AG08395 (cell line): ENCODE results near the gene PLD5.
"Not testable (repeated sequence)": the region's sequence is repeated elsewhere in the genome, so short reads cannot be mapped to it uniquely, and the experiment has no call there.

Source experiments
- DNase-seq: peaks from one replicate; pipeline ENCODE4 v3.0.0; 2012; ENCODE audit warnings: mixed read lengths, low spot score

The PLD5 gene

DNA sequence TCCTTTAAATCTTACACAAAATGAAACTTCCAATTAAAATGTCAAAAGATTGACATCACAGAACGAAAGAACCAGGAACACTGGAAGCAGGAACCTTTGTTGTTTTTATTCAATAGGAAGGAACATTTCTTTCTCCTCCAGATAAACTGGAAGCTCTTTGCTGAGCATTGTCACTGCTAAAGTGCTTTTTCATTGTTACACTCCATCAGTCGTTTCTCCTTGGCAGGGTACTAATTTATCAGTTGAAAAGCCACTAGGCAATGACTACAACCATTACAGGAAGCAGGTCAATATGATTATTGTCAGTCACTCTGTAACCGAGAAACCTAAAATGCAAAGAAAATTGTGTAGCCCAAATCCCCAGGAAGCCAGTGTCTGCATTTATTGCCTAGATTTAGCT lies 362.4 kb downstream of the PLD5 start:
- no peak for DNase-seq

DNA sequence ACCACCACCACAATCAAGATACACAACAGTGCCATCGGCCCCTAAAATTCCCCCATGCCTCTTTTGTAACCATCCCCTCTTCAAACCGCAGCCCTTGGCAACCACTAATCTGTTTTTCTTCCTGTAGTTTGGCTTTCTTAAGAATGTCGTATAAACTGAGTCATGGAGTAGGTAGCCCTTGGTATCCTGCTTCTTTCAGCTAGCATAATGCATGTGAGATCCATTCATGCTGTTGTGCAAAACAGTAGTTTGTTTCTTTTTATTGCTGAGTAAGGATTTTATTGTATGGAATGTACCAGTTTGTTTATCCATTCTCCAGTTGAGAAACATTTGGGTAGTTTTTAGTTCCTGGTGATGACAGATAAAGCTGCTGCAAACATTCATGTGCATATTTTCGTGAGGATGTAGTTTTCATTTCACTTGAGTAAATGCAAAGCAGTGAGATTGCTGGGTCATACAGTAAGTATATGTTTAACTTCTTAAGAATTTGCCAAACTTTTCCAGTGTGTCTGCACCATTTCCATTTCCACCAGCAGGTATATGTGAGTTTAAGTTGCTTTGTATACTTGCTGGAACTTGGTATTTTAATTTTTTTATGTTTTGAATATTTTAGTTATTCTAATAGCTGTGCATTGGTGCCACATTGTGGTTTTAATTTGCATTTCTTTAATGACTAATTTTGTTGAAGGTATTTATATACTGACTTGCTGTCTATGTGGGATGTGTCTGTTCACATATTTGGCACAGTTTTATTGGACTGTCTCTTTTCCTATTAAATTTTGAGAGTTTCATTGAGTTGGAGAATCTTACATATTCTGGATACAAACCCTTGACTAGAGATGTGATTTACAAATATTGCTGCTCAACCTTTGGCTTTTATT lies 377.2 kb downstream of the PLD5 start:
- peak; percentile 48 for DNase-seq

DNA sequence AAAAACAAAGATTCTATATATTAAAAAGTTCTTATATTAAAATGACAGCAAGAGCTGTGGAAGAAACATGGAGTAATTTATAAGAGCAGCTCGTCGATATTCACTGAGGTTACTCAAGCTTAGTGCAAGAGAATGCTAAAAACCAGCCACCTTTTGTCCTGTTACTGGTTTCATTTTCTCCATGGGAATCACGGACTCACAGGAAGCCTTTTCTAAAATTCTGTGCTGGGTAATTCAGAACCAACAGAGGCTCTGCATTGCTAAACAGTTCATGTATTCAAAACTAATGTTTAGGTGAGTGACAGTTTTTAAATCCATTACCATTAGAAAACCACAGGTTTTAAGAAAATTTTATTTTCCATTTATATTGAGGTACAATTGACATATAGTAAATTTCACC lies 377.8 kb downstream of the PLD5 start:
- DNase-seq, result peak; percentile 5

DNA sequence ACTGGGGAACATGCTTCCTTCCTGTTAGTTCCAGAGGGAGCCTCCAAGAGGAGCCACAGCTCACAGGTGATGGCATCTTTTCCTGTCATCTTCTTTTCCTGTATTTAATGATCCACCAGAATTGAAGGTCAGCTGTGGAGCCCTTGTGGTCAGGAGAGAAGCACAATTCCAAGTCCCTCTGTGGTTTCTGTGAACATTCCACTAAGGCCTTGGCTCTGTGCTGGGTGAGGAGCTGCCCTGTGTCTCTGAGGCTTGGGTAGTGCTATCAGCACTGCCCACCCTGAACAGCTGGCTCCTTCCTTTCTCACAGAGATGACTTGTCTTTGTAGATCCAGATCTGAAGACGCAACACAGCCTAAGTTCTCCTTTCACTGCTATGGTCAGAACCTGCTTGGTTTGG lies 383.7 kb downstream of the PLD5 start:
- peak; percentile 24 for DNase-seq

DNA sequence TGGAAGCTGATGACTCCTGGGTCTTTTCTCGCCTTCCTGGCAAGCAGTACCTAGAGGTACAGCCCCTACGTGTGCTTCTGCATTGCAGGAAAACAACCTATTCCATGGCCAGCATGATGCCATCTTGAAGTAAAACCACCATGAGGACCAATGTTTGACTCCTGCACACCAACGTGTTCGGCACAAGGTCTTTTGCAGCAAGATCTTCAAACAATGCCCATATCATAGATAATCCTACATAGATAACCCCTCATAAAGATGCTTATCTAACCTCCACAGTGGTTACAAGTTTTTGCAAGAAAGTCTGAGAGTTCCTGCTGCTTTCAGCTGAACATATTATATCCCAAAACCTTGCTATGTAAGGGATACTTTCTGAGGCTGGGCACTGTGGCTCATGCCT lies 384.5 kb downstream of the PLD5 start:
- DNase-seq, result no peak

DNA sequence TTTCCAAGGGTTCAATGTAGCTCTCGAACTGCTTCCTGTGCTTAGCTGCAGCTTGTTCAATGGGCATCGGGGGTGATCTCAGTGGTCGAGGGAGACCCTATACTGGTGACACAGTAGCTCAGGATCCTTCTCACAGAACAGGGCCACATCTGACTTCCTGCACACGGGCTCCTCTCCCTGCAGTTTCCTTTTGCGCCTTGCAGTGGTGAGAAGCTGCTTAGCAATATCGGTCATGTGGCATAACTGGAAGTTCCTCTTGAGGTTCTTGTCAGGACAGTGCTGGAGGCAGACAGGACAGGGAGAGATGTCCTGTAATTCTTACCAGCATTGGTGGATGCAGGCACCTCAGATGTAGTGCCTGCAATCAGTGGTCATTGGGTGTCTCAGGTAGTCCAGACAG lies 385.1 kb downstream of the PLD5 start:
- DNase-seq, result no peak

DNA sequence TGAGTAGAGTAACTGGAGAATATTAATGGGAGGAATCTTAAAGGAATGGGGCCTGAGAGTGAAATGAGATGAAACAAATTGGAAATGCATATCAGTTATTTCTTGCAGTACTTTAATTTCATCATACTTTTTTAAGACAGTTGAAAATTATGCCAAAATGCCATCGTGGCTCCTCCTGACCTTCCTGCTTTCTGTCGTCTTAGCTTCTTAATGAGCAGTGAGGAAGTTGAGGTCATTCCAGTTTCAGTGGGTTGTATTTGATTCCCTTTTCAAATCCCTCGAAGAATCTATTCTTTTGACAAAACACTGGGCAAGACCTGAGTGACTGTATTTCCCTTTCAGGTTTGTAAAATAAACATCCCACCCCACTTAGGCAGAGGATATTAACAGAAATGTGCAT lies 390.7 kb downstream of the PLD5 start:
- no peak for DNase-seq

DNA sequence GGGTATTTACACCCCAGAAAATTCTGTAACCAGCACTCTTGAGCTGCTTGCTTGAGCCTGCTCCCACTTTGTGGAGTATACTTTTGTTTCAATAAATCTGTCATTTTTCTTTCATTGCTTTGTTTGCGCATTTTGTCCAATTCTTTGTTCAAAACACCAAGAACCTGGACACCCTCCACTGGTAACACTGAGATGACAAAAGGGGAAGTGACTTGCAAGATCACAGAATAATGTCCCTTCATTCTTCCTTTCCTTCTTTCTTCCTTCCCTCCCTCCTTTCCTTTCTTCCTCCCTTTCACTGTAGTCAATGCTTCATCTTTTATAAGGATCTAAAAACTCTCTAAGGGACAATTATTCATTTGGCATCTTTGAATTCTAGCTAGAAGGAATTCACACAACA lies 391.1 kb downstream of the PLD5 start:
- DNase-seq, result no peak

DNA sequence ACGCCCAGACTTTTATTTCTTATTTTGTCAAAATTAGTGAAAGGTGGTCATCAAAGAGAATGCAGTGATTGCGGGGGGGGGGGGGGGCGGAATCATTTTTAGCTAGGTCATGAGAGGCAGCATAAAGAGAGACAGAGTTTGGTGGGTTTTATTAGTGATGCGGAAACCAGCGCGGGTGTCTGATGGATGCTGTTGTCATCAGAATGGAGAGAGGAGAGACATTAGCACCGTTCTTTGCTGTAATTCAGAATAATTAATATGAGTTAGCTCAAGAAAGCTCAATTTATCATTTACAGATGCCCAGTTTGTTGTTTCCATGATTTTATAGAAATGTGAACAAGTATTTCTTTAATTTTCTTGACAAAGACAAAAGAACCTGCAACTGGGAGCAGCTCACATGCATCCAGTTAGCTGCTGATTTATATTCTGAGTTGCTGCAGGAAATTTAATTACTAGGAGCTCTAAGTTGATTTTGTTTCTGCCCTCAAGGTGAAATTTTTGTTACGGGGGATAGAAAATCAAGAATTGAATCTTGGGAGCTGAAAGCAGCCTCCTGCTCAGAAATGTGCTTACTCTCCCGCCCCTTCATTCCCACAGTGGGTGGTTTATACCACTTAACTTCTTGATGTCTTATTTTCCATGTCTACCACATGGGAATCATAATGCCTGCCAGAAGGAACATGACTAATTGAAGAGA lies 392.2 kb downstream of the PLD5 start:
- DNase-seq, result no peak

DNA sequence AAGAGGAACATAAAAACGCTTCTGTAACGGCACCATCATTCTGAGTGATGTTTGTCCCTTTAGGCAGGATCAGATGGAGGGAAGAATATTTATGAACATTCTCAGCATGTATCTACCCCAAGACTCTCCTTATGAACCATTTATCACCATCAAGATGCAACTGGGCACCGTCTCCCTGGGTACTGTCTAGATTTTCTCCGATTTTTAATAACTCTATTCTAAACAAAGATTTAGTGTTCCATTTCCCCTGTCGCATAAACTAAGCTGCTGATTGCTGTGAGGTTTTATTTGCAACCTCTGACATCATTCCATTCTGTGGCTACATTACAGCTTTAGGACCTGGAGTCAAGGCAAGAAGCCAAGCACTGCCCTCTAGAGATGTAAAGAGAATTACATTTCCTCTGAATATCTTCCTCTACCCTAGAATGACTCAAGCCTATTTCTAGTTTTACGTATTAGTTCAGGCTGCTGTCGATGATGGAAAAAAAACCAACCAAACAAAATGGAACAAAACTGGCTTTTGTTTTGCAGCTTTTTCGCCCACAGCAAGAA lies 395.5 kb downstream of the PLD5 start:
- peak; percentile 4 for DNase-seq

DNA sequence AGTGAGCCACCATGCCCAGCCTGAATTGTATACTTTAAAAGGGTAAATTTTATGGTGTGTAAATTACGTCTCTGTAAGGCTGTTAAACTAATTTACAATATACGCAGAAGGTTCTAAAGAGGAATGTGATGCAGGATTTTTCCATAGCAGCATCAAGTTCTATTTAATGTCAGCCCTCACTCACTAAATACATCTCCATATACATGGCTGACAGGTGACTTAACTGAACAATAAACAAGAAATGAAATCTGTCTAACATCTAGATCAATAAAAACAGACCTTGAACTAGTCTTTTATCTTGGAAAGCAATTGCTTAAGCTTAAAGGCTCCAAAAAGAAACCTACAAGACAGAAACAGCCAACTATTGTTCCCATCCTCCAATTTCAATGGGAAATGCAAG lies 404.1 kb downstream of the PLD5 start:
- no peak for DNase-seq

DNA sequence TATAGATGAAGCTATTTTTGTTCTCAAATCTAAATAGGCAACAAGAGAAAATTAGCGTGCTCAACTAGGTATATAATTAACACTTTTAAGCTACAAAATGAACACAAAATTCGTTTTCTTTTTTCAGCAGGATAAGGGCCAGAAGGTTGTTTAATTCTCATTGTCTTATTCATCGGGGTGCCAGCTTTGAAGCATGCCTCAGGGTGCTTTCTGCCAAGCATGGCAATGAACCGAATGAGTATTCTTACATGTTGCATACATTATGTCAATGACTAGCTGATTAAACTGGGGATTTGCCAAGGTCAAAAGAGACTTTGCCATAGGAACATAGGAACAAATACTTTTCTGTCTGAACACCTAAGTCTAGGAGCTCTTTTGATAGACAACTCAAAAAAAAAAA lies 423.6 kb downstream of the PLD5 start:
- DNase-seq, result no peak

DNA sequence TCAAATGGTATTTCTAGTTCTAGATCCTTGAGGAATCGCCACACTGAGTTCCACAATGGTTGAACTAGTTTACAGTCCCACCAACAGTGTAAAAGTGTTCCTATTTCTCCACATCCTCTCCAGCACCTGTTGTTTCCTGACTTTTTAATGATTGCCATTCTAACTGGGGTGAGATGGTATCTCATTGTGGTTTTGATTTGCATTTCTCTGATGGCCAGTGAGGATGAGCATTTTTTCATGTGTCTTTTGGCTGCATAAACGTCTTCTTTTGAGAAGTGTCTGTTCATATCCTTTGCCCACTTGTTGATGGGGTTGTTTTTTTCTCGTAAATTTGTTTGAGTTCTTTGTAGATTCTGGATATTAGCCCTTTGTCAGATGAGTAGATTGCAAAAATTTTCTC lies 427.2 kb downstream of the PLD5 start:
- DNase-seq, result not testable (repeated sequence)

DNA sequence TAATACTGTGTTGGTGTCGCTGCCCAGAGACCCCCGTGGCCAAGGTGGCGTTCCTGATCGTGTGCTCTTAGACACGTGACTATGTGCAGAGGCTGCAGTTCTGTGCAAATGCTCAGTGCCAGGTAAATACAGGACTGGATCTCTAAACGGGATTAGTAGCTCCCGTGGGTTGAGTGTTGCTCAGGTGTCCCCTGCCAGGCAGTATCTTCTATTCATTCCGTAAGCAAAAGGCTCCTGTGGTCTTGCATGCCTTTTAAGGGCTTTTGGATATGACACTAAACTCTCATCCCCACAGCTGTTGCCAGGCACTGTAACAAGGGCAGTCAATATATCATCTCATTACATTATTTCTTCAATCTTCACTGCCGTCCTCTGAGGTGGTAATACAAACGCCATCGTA lies 431.4 kb downstream of the PLD5 start:
- no peak for DNase-seq

DNA sequence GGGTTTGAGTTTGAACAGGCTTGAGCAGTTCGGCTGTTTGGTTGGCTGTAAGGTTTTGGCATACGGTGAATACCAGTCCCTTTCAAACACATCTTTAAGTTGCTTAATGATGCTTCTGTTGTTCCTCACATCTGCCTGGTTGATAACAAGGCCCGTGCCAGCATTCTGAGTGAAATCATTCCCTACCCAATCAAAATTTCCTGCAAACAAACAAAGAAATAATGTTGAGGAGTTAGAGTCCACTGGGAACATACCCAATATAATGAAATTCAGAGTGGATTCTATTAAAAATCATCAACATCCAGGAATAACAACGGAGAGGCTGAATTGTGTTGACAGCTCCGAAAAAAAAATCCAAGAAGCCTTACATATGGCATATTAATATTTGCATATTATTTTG lies 434.6 kb downstream of the PLD5 start:
- no peak for DNase-seq

DNA sequence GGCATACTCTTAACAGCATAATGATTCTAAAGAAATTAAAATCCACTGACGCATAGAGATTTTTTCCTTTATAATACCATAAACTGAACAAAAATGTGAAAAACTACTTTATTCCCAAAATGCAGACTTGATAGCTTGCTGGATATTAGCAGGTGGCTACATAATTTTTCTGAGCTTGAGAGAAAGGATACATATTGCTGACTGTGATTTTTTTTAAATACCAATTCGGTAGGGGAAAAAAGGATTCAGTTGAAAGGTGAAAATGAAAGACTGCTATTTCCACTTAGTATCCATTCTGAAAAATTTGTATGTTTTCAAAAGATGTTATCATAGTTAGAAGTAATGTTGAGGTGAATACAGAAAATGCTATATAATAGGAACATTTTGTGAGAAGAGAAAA lies 435.6 kb downstream of the PLD5 start:
- DNase-seq, result no peak

DNA sequence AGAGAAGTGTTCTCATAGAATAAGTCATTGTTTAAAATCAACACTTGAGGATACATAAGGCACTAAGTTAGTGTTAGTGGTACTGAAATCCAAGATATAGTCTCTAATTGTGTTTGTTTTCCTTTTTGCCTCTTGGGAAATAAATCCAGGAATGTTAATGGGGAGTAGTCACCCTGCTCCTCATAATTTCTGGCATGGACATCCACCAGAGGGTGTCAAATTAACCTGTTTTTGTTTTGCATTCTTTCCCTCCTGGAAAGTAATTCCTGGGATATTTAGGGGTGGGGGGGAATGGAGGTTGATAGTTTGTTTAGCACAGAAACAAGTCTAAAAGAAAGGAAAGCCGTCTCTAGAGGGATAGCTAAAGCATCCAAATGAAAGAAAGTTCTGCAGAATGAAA lies 437.8 kb downstream of the PLD5 start:
- DNase-seq, result no peak

DNA sequence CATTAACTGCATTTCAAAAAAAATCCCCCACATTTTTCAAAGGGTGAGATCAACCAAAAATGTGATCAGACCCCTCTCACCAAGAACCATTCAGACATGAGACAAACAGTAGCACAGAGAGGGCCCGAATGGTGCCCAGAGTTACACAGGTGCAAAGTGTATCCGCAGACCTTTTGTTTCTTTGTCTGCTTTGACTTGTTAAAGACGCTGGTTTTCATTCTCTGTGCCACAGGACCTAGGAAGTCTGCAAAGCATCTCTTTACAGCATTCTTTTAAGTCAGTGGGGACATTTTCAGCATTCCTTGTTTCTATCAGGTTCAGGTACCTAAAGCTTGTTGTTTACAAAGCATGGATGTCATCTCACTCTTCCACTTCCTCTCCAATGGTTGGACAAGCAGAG lies 438.4 kb downstream of the PLD5 start:
- DNase-seq, result no peak

DNA sequence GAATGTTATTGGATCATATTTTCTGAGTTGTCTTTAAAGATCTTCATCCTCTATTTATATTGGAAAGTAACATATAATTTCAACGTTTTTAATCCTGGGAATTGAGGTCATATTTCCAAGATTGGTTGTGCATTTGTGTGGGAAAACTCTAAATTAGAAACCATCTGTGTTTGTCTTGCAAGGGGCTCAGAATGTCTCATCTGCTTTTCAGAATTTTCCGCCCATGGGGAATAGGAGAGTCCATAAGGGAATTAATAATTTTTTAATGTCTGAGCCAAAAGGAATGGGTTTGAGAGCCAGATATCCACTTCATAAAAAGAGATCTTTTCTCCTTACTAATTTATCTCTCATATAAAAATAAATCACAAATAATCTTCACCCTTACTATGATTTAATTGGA lies 440.8 kb downstream of the PLD5 start:
- DNase-seq, result no peak

DNA sequence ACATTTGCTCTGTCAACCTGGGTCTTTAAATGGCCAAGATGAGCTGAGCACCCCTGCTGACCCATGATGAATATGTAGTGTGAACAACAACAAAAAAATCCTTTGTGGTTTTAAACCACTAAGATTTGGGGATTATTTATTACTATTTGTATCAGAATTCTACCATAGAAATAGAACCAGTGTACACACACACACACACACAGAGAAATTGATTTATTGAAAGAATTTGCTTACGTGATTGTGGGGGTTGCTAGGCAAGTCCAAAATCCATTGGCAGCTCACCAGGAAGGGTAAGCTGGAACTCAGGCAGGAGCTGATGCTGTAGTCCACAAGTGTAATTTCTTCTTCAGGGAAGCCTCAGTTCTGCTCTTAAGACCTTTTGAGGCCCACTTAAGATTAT lies 443.1 kb downstream of the PLD5 start:
- DNase-seq, result peak; percentile 39

DNA sequence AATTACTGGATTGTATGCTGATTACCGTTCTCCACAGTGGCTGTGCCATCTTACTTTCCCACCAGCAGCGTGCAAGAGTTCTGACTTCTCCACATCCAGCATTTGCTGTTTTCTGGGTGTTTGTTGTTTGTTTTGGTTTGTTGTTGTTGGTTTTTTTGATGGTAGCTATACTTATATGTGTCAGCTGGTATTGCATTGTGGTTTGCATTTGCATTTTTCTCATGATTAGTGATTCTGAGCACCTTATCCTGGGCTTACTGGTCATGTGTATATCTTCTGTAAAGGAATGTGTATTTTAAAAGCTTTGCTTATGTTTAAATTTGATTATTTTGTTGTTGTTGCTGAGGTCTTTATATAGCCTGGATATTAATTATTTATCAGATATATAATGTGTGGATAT lies 458.7 kb downstream of the PLD5 start:
- DNase-seq, result no peak

DNA sequence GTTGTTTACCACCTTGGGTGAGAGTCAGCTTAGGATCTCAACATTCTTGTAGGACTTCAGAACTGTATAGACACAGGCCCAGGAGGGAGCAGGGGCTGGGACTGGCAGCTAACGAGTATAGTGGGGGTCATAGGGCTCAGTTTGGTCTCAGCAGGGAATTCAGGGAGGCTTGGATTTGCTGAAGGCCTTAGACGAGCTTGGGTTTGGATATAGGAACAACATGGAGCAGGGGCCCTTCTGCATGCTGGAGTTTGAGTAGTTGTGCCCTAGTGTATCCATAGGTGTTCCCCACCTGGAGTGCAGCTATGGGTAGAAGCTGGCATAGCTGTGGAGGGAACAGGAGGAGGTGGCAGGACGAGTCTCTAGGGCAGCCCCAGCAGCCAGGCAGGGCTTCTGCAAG lies 462.2 kb downstream of the PLD5 start:
- no peak for DNase-seq

DNA sequence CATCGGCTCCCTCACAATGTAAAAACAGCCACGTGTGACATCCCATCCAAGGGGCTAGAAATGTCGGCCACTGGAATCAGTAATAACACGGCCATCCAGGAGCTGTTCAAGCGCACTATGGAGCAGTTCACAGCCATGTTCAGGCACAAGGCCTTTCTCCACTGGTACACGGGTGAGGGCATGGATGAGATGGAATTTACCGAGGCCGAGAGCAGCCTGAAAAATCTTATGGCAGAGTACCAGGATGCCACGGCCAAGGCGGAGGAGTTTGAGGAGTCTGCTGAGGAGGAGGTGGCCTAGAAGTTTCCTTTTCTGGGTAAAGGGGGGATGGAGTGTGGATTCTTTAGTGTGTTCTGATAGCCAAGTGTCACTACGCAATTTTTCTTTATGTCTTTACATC lies 464.5 kb downstream of the PLD5 start:
- DNase-seq, result no peak
